ENCODE measurements around the gene NUMA1. TPM values are rescaled to one million over a fixed set of nuclear protein-coding genes. Genes with fewer than 3 reads are reported as not detected.

NUMA1 gene
- total RNA-seq, 1 experiment from 2014 or later: 130 TPM

DNA sequence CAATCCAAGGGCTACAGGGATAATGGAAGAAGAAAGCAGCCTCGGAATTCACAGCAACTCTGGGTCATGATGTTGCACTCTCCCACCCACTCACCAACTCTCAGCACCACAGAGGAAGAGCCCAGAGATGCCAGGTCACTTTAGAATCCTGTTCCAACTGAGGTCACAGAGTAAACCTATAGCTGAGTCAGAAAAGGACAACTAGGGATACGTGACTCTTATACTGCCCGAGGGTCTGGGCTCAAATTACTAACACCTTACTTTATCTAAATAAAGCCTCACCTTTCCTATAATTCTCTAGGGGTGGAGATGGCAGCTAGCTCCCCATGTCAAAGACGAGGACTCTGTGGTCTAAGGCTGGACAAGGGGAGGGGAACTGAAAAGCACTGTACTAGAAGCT is 57.0 kb downstream of the NUMA1 start:
- DNase-seq (ENCODE audit: low read depth): no peak

DNA sequence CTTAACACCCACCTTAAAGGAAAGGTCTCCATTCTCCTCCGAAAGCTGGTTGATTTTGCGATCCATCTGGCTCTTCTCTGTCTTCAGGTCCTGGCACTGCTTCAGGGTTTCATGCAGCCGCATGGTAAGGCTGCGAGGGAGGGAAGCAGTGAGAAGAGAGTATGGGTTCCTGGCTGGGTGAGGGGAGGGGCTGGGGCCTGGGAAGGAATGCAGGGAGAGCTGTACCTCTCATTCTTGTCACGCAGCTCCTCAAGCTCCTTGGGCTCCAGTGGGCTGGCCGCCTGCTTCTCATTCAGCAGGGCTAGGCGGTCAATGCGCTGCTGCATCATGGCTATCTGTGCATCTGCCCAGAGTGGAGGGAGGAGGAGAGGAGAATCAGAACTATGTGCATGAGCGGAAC is 62.2 kb downstream of the NUMA1 start:
- no peak for DNase-seq (ENCODE audit: low read depth)

DNA sequence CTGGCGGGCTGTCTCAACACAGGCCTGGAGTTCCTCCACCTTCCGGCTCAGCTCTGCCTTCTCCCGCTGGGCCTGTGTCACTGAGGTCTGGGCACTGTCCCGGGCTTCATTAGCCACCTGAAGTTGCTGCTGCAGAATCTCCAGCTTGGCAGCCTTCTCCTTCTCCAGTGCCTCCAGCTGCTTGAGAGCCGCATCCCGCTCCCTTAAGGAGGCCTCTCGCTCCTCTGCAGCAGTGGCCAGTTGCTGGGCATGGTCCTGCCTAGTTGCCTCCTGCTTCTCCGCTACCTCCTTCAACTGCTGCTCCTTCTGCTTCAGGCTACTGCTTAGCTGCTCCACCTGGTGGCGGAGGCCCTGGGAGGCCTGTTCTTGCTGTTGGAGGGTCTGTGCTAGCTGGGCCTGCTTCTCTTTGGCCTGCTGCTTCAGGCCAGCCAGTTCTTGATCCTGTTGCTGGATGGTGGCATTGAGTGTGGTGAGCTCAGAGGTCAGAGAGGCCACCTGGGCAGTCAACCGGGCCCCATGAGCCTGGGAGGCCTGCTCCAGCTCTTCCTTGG is 64.8 kb downstream of the NUMA1 start:
- DNase-seq (ENCODE audit: low read depth): no peak

DNA sequence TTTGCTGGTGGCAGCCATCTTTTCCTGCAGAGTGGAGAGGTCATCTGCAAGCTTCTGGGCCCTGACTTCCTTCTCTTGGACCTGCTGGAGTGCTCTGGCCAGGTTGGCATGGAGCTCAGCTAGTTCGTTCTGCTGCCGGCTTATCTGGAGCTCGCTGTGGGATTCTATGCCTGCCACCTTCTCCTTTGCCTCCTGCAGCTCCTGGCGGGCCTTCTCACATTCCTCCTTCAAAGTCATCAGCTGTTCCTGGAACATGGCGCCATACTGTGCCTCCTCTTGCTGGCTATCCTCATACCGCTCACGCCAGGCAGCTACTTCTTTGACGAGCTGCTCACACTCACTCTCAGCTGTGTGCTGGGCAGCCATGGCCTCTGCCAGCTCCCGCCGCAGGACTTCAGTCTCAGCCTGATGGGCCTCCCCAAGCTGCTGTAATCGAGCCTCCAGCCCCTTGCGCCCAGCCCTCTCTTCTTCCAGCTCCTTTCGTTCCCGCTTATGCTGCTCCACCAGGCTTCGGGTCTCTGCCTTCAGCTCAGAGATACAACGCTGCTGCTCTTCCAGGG is 65.5 kb downstream of the NUMA1 start:
- DNase-seq (ENCODE audit: low read depth): no peak

DNA sequence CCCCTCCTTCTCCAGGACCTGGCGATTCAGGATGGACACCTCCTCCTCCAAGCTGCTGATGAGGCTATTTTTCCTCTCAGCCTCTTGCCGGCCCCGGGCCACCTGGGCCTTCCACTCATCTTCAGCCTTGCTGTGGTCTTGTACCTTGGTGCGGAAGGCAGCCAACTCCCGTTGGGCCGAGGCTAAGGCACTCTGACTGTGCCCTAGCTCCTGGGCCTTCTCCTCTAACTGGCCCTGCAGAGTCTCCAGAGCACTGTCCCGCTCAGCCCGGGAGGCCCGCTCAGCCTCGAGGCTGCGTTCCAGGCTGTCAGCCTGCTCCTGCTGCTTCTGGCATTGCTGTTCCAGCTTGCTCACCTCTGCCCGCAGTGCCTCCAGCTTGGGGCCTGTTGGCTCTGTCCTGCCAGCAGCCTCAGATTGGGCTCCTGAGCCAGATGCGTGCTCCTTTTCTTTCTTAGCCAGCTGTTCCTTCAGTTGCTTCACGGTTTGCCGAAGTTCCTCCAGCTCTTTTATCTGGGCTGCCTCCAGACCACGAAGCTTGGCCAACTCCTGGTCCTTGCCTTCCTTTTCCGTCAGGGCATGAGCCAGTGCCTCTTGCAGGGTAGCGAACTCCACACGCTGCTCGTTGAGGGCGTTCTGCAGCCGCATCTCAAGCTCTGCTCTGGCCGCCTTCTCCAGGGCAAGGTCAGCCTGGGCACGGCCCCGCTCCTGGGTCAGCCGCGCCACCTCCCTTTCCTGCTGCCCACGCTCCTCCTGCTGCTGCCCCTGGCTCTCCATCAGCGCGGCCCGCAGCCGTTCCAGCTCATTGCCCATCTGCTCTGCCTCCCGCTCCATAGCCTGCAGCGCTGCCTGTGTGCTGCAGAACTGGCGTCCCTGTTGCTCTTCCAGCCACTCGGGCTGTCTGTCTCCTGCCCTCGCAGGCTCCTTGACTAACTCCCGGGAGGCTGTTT is 66.3 kb downstream of the NUMA1 start:
- no peak for DNase-seq (ENCODE audit: low read depth)

DNA sequence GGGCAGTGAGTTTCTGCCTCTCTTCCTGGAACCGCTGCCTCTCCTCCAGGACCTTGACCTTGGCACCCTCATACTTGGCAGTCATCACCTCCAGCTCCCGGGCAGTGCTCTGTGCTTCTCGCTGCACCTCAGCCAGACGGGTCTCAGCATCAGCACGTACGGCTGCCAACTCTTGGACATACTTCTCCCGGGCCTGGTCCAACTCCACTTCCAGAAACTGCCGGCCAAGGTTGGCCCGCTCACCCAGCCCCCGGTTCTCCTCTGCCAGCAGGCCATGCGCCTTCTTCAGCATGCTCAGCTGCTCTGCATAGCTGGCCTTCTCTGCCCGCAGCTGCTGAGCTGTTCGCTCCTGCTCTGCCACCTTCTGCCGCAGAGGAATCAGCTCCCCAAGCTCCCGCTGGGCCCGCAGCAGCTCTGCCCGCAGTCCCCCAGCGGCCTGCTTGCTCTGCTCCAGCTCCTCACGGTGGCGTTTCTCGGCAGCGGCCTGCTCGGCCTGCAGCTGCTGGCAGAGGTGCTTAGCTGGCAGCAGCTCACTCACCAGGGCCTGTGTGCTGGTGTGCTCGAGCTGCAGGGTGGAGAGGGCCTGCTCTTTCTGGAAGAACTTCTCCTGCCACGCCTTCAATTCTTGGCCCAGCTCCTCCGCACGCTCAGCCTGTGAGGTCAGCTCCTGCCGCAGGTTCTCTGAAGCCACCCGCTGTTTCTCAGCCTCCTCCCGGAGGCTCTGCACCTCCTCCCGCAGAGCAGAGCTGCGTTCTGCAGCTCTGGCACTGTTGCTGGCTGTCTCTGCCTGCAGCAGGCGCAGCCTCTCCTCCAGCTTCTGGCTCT is 67.2 kb downstream of the NUMA1 start:
- no peak for DNase-seq (ENCODE audit: low read depth)

DNA sequence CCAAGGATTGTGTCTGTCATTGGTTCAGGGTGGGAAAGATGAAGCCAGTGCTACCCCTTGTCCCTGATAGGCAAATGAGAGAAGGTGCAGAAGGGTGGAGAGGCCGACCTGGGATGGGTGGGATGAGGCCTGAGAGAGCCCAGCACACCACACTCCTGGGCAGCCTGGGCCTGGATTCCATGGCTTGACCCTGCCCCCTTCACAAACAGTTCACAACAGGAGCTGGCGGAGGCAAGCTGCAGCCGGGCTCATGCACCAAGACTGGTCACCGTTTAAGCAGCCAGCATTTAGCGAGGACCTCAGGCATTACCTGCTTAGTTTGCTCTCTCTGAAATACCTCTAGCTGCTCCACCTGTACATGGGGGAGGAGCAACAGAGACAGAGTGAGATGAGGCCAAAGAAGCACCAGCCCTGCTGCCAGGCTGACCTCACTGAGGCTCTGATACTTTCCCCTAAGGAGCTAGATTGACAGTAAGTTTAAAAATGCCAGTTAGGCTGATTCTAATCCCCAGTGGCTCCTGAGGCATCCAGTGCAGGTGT is 68.2 kb downstream of the NUMA1 start:
- no peak for DNase-seq (ENCODE audit: low read depth)

DNA sequence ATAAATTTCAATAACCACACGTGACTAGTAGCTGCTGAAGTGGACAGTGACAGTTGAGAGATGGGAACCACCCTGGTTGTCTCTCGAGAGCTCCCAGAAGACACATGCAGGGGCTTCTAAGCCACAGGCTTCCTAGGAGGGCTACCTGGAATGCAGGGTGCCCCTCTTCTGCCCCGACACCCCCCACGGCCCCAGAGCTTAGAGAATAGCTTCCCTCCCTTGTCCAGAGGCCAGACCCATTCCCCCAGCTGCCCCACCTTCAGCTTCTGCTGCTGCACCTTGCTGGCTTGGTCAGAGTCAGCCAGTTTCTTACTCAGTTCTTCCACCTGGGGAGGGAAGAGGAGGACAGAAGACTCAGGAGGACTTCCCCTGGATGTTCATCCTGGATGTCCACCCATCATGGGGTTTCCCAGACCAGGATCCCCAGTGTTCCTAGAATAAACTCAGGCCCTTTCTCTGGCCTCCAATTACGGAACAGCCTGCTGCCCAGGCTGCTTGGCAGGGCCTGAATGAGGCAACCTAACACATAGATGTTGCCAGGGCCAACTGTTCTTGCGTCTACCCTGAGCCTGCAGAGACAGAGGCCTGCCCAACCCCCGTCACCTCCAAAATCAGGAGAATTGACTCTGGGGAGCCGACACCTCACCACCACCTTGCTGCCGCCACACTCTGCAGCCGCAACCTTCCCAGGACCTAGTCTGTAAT is 69.7 kb downstream of the NUMA1 start:
- no peak for DNase-seq (ENCODE audit: low read depth)

DNA sequence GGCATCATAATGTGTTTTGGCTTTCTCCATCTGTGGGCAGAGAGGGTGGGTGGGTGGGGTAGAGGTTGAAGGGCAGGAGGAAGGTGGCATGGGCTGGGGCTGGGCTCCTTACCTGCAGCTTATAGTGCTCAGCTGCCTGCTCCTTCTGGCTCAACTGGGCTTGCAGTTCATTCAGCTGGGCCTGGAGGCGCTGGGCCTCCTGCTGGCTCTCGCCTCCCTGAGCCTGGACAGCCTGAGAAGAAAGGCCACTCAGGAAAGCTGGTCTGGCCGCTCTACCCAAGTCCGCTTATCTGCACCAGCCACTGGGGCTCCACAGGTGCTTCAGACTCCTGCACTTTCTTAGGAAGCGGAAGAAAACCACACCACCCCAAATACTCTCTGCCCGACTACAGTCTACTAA is 71.2 kb downstream of the NUMA1 start:
- DNase-seq (ENCODE audit: low read depth): no peak

DNA sequence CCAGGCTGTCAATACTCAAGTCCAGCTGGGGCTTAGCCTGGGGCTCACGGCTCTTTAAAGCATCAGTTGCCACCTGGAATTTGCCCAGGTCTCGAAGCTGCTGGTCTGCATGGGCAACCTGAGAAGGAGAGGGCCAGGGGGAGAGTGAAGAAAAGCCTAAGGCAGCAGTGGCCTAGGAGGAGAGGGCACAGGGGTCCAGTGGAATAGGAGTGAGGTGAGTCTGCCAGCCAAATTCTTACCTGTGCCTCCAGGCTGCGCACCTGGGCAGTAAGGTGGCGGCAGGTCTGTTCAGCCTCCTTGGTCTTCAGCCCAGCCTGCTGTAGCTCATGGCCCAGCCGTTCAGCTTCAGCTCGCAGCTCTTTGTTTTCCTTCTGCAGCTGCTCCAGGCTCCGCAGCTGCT is 71.6 kb downstream of the NUMA1 start:
- DNase-seq (ENCODE audit: low read depth): no peak

DNA sequence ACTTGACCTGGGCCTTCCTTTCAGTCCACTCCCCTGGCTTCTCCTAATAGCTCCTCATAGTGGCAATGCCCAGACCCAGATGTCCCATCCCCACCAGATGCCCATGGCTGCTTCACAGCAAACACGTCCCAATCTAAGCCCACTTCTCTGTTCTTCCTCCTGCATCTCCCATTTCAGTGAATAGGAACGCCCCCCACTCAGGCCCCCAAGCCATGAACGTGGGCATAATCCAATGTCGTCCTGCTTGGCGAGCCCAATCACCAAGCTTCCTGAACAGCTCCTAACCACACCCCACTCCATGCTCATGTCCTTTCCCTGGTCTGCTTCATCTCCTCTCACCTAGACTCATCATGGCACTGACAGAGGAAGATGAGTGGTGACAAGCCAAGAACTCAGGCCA is 72.8 kb downstream of the NUMA1 start:
- DNase-seq (ENCODE audit: low read depth): no peak

DNA sequence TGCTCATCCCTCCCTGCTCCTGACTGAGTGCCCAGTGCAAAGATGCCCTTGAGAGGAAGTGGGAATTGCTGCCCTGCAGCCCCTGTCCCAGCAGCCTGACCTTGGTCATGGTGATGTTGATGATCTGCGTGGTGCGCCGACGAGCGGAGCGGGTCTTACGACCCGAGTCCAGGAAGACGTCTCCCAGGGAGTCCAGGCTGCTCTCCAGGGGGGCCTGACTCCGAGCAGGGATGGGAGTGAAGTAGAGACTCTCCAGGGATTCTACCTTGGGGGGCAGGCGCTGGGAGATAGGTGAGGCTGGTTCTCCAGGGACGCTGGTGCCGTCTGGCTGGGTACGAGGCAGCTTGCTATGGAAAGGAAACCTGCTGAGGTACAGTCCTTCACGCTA is 73.3 kb downstream of the NUMA1 start:
- no peak for DNase-seq (ENCODE audit: low read depth)

DNA sequence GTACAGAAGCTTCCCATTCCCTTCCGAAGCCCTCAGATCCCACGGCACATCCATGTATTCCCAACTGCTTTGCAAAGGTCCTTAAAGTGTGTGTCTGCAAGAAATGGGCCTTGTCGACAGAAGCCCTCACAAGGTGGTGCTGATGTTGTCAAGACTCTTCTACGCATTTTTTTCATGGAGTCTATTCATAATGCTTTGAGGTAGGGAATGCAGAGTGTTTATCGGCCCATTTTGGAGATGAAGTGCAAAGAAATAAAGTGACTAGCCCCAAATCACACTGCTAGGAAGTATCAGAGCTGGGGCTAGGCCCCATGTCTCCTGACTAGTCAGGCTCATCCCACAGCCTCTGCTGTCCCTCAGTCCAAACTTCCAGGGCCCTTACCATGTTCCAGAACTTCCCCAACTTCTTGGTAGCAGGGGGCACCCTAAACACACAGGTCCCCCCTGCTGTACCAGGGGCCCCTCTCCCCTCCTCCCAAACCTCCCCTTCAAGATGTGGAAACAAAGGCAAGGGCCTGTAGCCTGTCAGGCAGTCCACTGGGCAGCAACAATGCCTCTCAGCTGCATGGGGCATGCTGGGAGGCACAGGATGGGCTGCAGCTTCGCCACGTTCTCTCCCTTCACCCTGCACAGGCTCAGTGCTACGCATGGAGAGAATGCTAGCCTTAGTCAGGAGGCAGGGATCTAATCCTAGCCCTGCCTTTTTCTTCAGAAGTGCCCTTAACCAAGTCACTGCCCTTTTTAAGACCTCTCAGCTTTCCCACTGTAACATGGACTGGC is 73.8 kb downstream of the NUMA1 start:
- no peak for DNase-seq (ENCODE audit: low read depth)

DNA sequence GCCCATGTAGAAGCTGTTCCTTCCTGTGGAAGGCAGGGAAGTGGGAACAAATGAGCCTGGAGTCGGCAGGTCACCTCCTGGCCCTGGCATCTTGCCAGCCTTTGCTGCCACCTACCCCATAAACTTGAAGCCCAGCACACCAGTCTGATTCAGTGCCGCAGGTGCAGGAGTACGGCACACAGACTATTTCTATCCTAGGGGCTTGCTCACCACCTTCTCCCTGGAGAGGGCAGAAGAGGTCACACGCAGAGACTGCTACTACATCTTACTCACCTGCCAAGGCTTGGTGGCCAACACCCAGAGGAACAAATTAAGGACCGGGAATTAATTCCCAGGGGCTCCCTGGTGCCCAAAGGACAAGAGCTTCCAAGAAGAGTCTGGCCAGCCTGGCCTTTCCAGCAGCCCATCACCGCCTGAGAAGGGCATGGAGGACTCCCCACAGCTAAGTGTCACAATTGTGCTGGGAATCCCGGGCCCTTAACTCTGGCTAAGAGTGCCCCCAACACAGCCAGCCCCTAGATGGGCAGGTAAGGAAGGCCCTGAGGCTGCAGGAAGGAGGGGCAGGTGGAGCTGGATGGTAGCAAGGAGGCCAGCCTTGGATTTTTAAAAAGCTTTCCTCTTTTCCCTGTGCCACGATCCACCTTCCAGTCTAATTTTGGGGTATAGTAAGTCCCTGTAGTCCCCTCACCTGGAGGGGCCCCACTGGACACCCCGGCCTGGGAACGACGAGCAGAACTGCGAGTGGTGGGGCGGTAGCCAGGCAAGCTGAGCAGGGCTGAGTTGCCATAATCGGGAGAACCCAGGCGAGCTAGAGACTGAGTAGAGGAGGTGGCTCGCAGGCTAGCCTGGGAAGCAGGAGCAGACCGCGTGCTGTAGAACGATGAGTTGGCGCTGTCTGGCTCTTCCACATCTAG is 74.7 kb downstream of the NUMA1 start:
- no peak for DNase-seq (ENCODE audit: low read depth)

DNA sequence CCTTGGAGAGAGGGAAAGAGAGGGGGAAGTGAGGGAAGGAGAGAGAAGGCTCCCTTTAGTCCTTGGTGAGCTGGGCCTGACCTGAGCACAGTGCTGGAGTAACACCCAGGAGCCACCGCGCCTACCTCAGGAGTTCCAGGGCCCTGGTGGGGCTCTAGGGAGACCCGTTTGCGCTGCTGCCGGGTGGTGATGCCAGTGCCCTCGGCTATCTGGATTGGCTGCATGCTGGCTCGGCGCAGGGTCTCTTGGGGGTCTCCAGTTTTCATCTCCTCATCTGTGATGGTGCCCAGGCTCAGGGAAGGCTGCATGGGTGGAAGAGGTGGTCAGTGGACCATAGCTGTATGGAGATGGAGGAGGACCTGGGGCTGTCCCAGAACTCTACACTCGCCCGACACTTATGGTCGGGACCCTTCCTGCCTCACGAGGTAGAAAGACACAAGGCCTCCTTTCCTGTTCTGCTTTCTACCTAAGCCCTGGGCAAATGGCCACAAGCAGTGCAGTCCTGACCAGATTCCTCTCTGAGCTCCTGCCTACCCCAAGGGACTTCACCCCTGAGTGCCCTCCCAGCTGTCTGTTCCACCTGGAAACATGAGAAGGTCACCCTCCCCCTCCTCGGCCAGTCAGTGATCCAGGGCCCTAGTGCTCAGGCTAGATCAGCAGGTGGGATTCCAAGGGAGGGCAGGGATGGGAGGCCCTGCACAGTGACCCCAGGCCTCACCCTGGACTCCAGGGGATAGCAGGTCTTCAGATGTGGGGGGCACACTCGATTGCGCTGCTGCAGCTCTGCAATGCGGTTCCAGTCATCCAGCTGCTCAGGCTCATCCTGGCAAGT is 75.6 kb downstream of the NUMA1 start:
- no peak for DNase-seq (ENCODE audit: low read depth)

DNA sequence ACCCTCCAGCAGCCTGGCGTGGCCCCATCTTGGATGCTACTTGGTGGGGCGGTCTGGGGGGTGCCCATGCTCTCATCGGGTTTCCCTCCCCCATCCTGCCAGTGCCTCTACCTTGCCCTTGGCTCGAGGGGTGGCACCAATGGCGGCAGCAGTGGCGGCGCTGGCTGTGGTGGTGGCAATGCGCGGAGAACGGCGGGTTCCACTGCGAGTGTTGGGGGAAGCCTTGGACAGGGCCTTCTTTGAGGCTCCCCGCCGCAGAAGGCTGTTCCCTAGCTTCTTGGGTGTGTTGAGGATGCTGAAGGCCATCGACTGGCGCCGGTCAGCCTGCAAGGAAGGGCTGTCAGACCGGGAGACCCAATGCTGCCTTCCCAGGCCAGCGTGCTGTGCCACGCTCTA is 76.6 kb downstream of the NUMA1 start:
- no peak for DNase-seq (ENCODE audit: low read depth)

DNA sequence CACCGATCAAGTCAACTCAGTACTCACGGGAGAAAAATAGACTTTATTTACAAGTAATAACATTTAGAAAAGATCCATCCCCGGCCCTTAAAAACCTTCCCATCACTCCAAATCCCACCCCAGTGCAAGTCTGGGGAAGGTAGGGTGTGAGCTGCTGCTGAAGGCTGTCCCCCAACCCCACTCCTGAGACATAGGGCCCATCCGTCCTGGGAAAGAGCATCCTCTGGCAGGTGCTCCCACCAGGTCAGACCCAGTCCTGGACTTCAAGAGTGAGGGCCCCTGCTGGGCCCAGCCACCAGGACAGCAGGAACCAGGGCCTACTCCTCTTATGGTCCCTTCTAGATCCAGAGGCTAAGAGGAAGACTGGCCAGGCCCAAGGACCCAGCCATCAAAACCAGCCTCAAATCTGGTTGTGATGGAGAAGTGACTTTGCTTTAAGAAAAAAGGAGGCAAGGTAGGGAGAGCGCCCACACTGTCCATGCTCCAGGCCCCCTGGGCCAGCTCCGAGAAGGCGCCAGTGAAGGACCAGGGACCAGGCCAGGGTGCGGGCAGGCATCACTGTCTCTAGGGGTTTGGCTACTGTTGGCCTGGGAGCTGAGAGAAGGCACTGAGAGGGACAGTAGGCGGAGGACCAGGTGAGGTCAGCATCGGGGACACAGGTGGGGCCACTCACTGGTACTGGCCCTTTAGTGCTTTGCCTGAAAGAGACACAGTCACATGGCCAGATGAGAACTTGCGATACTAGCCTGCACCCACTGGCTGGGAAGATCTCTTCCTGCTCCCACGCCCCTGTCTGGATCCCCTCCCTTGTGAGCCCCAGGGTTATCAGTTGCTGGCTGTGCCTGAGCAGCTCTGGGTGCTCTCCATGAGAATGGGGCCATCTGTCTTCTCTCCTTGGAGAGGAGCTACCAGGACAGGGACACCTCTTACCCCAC is 77.2 kb downstream of the NUMA1 start:
- DNase-seq (ENCODE audit: low read depth): no peak

Measured in RPMI7951 (cell line).